ENCODE data around the gene SCYL1.
"Not testable (repeated sequence)": the region's sequence is repeated elsewhere in the genome, so short reads cannot be mapped to it uniquely, and the experiment has no call there.

Gene SCYL1

GRCh38 chr11:65555693-65556231, 30.9 kb downstream of the SCYL1 start:
- DNase-seq: no peak

- DNase-seq: no peak
These were observed 31.8 kb downstream of the SCYL1 start for GRCh38 chr11:65556470-65557279.

GRCh38 chr11:65557280-65558001, 32.6 kb downstream of the SCYL1 start:
- DNase-seq: no peak

- no peak for DNase-seq
These were observed 33.4 kb downstream of the SCYL1 start, which contains the start of gene LTBP3 for GRCh38 chr11:65558002-65558929. LTBP3 (minus strand) TSS chr11:65558359; CDS start chr11:65557959, 400 bp downstream.

- no peak for DNase-seq
These were observed 34.1 kb downstream of the SCYL1 start for GRCh38 chr11:65558930-65559509.

- DNase-seq: no peak
These were observed 34.7 kb downstream of the SCYL1 start for GRCh38 chr11:65559535-65559934.

- DNase-seq: no peak
These were observed 35.2 kb downstream of the SCYL1 start for GRCh38 chr11:65559951-65560537.

GRCh38 chr11:65560555-65561418, 35.9 kb downstream of the SCYL1 start:
- DNase-seq: no peak

- no peak for DNase-seq
These were observed 37.1 kb downstream of the SCYL1 start for GRCh38 chr11:65562020-65562419.

- DNase-seq: no peak
These were observed 37.9 kb downstream of the SCYL1 start for GRCh38 chr11:65562788-65563187.

GRCh38 chr11:65563601-65564000, 38.7 kb downstream of the SCYL1 start:
- DNase-seq: no peak

- DNase-seq: not testable (repeated sequence)
These were observed 40.1 kb downstream of the SCYL1 start for GRCh38 chr11:65564879-65565559.

- DNase-seq: no peak
These were observed 41.0 kb downstream of the SCYL1 start for GRCh38 chr11:65565624-65566453.

- DNase-seq: no peak
These were observed 44.5 kb downstream of the SCYL1 start for GRCh38 chr11:65569164-65569972.

GRCh38 chr11:65569973-65570918, 45.4 kb downstream of the SCYL1 start, which contains the start of gene ZNRD2:
ZNRD2 (plus strand) TSS chr11:65570477; CDS start chr11:65570492, 15 bp downstream.
- peak; percentile 96 for DNase-seq

GRCh38 chr11:65571420-65571819, 46.5 kb downstream of the SCYL1 start:
- DNase-seq: no peak

- DNase-seq: no peak
These were observed 47.1 kb downstream of the SCYL1 start for GRCh38 chr11:65571940-65572339.
